Adipocyte (in vitro differentiated cells): ENCODE results near the gene CCDC185.

Experiments used
- DNase-seq: peaks from one replicate; pipeline ENCODE4 v3.0.0-alpha.2; 2015; ENCODE audit warnings: low read depth
- H3K27me3 ChIP-seq: replicated peaks from 2 replicates; pipeline ENCODE4 v1.7.0; 2013; ENCODE audit warnings: mild to moderate bottlenecking, low read length, moderate library complexity; ENCODE audit not compliant: control insufficient read depth, insufficient read depth
- H3K36me3 ChIP-seq: 2 replicates; pipeline ENCODE4 v1.7.0; 2013; ENCODE audit warnings: low read length, mild to moderate bottlenecking, moderate library complexity; ENCODE audit not compliant: control insufficient read depth, insufficient read depth, severe bottlenecking
- H3K4me1 ChIP-seq: 2 replicates; pipeline ENCODE4 v1.7.0; 2013; ENCODE audit warnings: mild to moderate bottlenecking, low read length, moderate library complexity; ENCODE audit not compliant: control insufficient read depth, insufficient read depth
- H3K4me3 ChIP-seq: 2 replicates; pipeline ENCODE4 v1.7.0; 2013; ENCODE audit warnings: mild to moderate bottlenecking, low read length, moderate library complexity
- H3K9ac ChIP-seq: 2 replicates; pipeline ENCODE4 v1.7.0; 2013; ENCODE audit warnings: mild to moderate bottlenecking, low read length, moderate library complexity
- H3K9me3 ChIP-seq: 2 replicates; pipeline ENCODE4 v1.7.0; 2013; ENCODE audit warnings: mild to moderate bottlenecking, low read length, moderate library complexity; ENCODE audit not compliant: control insufficient read depth

CCDC185 gene

GRCh38 chr1:223355699-223356098, 37.5 kb upstream of the CCDC185 start:
- peaks cover 85% of the 10 kb centered on the region for H3K27me3 ChIP-seq
- no peak for DNase-seq
- no peak overlapping the region for H3K9ac ChIP-seq
- no peaks in the 10 kb centered on the region for H3K36me3 ChIP-seq
- H3K9me3 ChIP-seq, result no peaks in the 10 kb centered on the region
- no peak overlapping the region for H3K4me3 ChIP-seq
- H3K4me1 ChIP-seq, result no peaks in the 10 kb centered on the region

- no peak for DNase-seq
- Histone ChIP-seq H3K4me3 (no peak overlapping the region), H3K27me3 (peaks cover 76% of the 10 kb centered on the region), H3K9me3 (no peaks in the 10 kb centered on the region), H3K9ac (no peak overlapping the region), H3K4me1 (no peaks in the 10 kb centered on the region), H3K36me3 (no peaks in the 10 kb centered on the region)
Measured at GRCh38 chr1:223358826-223359225, 34.4 kb upstream of the CCDC185 start.

DNA sequence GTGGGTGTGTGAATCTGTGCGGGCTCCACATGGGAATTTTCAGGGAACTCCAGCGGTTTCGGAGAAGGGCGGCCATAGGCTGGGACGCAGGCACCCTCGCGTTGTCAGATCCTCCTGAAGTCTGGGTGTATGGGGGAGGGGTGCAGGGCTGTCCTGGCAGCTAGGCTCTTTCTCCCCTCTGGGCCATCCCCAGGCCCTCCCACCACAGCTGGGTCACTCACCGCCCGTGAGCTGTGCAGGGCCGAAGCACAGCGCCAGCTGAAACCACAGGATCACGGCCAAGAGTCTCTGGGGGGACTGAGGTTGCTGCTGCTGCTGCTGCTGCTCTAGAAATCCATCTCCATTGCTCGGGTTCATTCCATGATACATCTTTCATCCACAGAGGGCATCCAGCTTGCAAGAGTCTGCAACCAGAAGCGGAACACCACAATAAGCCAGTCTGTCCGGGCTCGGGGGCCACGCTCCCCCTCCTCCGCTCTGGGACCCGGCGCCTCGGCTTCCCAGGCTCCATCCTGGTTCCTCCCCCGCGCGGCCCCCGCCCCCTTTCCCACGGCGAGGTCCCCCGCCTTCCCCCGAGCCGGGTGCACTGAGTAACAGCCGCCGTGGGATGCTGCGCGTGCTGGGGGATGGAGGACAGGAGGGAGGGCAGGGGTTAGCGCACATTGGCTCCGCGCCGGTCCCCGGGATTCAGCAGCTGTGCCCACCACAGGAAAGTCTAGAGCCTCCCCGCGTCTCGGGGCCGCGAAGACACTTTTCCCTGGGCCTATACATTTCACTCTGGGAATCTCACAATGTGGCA, 30.0 kb upstream of the CCDC185 start:
- Histone ChIP-seq H3K4me3 (no peak overlapping the region), H3K9me3 (peaks cover 2% of the 10 kb centered on the region), H3K27me3 (peaks cover 62% of the 10 kb centered on the region), H3K4me1 (peaks cover 3% of the 10 kb centered on the region), H3K36me3 (no peaks in the 10 kb centered on the region), H3K9ac (no peak overlapping the region)
- DNase-seq, result peak; percentile 32

- Histone ChIP-seq H3K9ac (no peak within 1 kb of the TSS), H3K36me3 (no peaks in the 10 kb centered on the region), H3K4me3 (peak within 1 kb of the TSS; percentile 47), H3K9me3 (peaks cover 2% of the 10 kb centered on the region), H3K27me3 (peaks cover 54% of the 10 kb centered on the region), H3K4me1 (peaks cover 3% of the 10 kb centered on the region)
- DNase-seq, result peak; percentile 31
Measured at GRCh38 chr1:223363856-223364684, 29.1 kb upstream of the CCDC185 start, which contains the start of gene SUSD4. SUSD4 (minus strand) TSS chr1:223364176; CDS start chr1:223363425, 751 bp downstream.

DNA sequence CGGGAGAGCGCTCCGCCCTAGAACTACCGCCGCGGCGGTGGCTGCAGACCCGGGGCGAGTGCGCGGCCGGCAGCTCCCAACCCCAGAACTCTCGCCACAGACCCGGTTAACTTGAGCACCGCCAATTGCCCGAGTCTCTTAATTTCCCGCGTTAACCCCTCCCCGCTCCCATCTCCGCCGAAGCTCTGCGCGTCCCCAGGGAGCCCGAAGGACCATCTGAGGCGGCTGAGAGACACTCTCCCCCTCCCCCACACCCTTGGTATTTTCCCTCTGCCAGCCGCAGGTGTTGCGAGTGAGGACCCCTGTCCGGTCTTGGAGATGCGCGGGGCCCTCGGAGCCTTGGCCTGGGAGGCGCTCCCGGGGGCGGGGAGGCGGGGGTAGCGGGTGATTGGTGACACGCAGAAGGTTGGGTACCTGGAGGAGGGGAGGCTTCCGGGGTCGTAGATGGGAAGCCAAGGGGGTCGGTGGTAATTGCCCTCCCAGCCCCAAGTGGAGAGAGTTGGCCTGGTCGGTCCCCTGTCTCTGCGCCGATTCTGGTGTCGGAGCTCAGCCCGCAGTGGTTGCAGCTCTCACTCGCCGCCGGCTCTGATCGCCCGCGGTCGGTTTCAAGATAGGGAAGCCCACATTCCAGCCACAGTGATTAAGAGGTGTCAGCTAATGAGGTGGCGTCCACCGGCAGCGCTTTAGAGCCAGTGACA, 28.4 kb upstream of the CCDC185 start:
- H3K9ac ChIP-seq, result no peak overlapping the region
- H3K4me1 ChIP-seq, result peaks cover 3% of the 10 kb centered on the region
- H3K9me3 ChIP-seq, result peaks cover 2% of the 10 kb centered on the region
- H3K27me3 ChIP-seq, result peaks cover 46% of the 10 kb centered on the region
- H3K4me3 ChIP-seq, result no peak overlapping the region
- DNase-seq, result no peak
- no peaks in the 10 kb centered on the region for H3K36me3 ChIP-seq

DNA sequence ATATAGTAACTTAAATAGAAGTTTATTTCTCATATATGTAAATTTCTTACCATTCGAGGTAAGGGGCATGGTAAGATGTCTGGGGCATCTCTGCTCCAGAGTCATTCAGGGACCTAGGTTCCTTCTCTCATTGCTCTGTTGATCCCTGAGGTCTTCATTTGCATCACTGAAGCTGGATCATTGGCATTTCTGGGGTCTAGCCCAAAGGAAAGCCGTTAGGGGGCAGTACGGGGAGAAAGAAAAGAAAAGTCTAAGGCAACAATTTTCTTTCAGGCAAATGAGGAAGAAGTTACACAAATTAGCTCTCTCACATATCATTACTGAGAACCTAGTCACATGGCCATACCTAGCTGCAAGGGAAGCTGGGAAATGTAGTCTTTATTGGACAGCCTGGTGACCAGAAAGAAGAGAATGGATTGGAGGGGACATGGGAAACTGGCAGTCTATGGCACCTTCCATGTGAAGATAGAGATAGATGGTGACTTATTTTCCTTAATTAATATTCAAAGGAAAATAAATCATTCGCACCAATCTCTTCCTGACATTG, 19.1 kb upstream of the CCDC185 start:
- Histone ChIP-seq H3K27me3 (peaks cover 29% of the 10 kb centered on the region), H3K9ac (no peak overlapping the region), H3K9me3 (peaks cover 17% of the 10 kb centered on the region), H3K36me3 (no peaks in the 10 kb centered on the region), H3K4me1 (no peaks in the 10 kb centered on the region), H3K4me3 (no peak overlapping the region)
- DNase-seq, result no peak

DNA sequence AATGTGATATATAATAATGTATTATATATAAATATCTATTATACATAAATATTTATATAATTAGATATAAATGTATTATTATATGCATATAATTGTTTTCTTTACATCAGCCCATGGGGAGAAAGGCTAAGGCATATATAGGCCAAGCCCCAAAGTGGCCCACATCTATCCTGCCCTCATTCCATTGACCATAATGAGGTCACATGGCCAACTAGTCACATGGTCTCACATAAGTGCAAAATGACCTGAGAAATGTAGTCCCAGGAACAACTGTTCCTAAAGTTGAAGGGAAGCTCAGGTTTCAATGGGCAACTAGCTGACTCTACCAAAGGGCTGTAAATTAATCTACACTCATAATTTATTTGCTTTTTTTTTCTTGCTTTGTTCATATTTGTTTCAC, 14.5 kb upstream of the CCDC185 start:
- peaks cover 12% of the 10 kb centered on the region for H3K9me3 ChIP-seq
- H3K27me3 ChIP-seq, result peaks cover 38% of the 10 kb centered on the region
- H3K9ac ChIP-seq, result no peak overlapping the region
- H3K36me3 ChIP-seq, result no peaks in the 10 kb centered on the region
- DNase-seq, result no peak
- no peaks in the 10 kb centered on the region for H3K4me1 ChIP-seq
- H3K4me3 ChIP-seq, result no peak overlapping the region

- H3K9ac ChIP-seq, result no peak overlapping the region
- no peaks in the 10 kb centered on the region for H3K9me3 ChIP-seq
- no peaks in the 10 kb centered on the region for H3K4me1 ChIP-seq
- DNase-seq, result no peak
- peaks cover 46% of the 10 kb centered on the region for H3K27me3 ChIP-seq
- no peaks in the 10 kb centered on the region for H3K36me3 ChIP-seq
- no peak overlapping the region for H3K4me3 ChIP-seq
Measured at GRCh38 chr1:223386013-223386412, 7.2 kb upstream of the CCDC185 start.

DNA sequence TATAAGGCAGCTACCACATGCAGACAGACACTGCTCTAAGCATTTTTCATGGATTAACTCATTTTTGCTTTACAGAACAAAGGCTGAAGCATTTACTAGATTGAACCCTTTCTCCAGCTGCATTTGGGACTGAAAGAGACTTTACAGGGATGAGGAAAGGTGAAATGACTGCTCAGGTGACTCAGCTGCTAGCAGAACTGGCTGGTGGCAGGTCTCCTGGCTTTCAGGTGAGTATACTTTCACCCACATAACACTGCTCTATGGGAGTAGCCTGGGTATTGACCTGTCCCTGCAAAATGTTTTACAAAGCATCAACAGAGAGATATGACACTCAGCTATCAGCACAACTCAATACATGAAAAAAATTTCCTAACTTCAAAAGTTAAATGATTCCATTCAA, 2.6 kb upstream of the CCDC185 start:
- no peak overlapping the region for H3K9ac ChIP-seq
- DNase-seq, result no peak
- no peaks in the 10 kb centered on the region for H3K4me1 ChIP-seq
- H3K9me3 ChIP-seq, result peaks cover 8% of the 10 kb centered on the region
- H3K36me3 ChIP-seq, result no peaks in the 10 kb centered on the region
- H3K27me3 ChIP-seq, result peaks cover 50% of the 10 kb centered on the region
- no peak overlapping the region for H3K4me3 ChIP-seq

GRCh38 chr1:223394242-223394641, 1.0 kb downstream of the CCDC185 start:
- Histone ChIP-seq H3K9ac (no peak overlapping the region), H3K4me1 (no peaks in the 10 kb centered on the region), H3K27me3 (peaks cover 42% of the 10 kb centered on the region), H3K9me3 (peaks cover 8% of the 10 kb centered on the region), H3K4me3 (no peak overlapping the region), H3K36me3 (no peaks in the 10 kb centered on the region)
- no peak for DNase-seq

DNA sequence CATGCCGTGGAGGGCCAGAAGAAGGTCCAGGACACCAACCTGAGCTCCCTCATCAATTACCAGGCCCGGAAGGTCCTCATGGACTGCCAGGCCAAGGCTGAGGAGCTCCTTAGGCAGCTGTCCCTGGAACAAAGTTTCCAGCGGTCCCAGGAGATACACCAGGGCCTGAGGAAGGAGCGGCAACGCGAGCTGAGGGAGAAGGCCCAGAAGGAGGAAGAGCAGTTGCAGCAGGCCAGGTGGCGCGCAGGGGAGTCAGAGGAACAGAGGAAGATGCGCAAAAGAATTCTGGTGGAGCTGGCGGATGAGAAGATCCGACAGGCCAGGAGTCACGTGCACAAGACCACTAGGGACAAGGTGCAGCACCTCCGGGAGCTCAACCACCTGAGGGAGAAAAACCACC, 1.5 kb downstream of the CCDC185 start:
- Histone ChIP-seq H3K9me3 (peaks cover 8% of the 10 kb centered on the region), H3K36me3 (no peaks in the 10 kb centered on the region), H3K9ac (no peak overlapping the region), H3K4me3 (no peak overlapping the region), H3K27me3 (peaks cover 37% of the 10 kb centered on the region), H3K4me1 (no peaks in the 10 kb centered on the region)
- no peak for DNase-seq
